BLaER1 (cell line): ENCODE results near the gene FBXL4.

Experiments used
- H3K27ac ChIP-seq: shearing (Covaris generic); formaldehyde crosslinking; 2 replicates; pipeline ENCODE4 v1.8.1; 2022
- H3K27me3 ChIP-seq: shearing (Covaris generic); formaldehyde crosslinking; 2 replicates; pipeline ENCODE4 v1.8.1; 2022
- H3K36me3 ChIP-seq: shearing (Covaris generic); formaldehyde crosslinking; 2 replicates; pipeline ENCODE4 v1.8.1; 2022
- H3K4me1 ChIP-seq: shearing (Covaris generic); formaldehyde crosslinking; 2 replicates; pipeline ENCODE4 v1.8.1; 2022
- H3K4me2 ChIP-seq: shearing (Covaris generic); formaldehyde crosslinking; 2 replicates; pipeline ENCODE4 v1.8.1; 2022
- H3K4me3 ChIP-seq: shearing (Covaris generic); formaldehyde crosslinking; 2 replicates; pipeline ENCODE4 v1.8.1; 2022
- H3K9ac ChIP-seq: shearing (Covaris generic); formaldehyde crosslinking; 2 replicates; pipeline ENCODE4 v1.8.1; 2022
- H3K9me3 ChIP-seq: shearing (Covaris generic); formaldehyde crosslinking; 2 replicates; pipeline ENCODE4 v1.8.1; 2022
- H4K20me1 ChIP-seq: shearing (Covaris generic); formaldehyde crosslinking; 2 replicates; pipeline ENCODE4 v1.8.1; 2022
- Cebpa-rat ChIP-seq: shearing (Covaris generic); IDR thresholded peaks from 2 replicates; pipeline ENCODE4 v1.8.1; 2022

The FBXL4 gene

GRCh38 chr6:98842342-98843180, 105.2 kb downstream of the FBXL4 start:
- Histone ChIP-seq H3K36me3 (no peaks in the 10 kb centered on the region), H3K4me3 (no peak overlapping the region), H3K9ac (no peak overlapping the region), H3K27ac (no peak overlapping the region), H3K4me1 (peaks cover 9% of the 10 kb centered on the region; the same call in 1 of the 2 replicates), H3K4me2 (no peak overlapping the region), H4K20me1 (peaks cover 100% of the 10 kb centered on the region), H3K9me3 (no peaks in the 10 kb centered on the region; the same call in 1 of the 2 replicates), H3K27me3 (peaks cover 100% of the 10 kb centered on the region)
- no peak for TF ChIP-seq Cebpa-rat

- Histone ChIP-seq H3K9ac (no peak overlapping the region), H3K9me3 (no peaks in the 10 kb centered on the region; the same call in 1 of the 2 replicates), H3K36me3 (no peaks in the 10 kb centered on the region), H3K4me3 (no peak overlapping the region), H3K27ac (no peak overlapping the region), H4K20me1 (peaks cover 100% of the 10 kb centered on the region), H3K4me1 (peaks cover 9% of the 10 kb centered on the region; the same call in 1 of the 2 replicates), H3K27me3 (peaks cover 100% of the 10 kb centered on the region), H3K4me2 (no peak overlapping the region)
- TF ChIP-seq Cebpa-rat: no peak
Measured at GRCh38 chr6:98841621-98842341, 106.0 kb downstream of the FBXL4 start.

DNA sequence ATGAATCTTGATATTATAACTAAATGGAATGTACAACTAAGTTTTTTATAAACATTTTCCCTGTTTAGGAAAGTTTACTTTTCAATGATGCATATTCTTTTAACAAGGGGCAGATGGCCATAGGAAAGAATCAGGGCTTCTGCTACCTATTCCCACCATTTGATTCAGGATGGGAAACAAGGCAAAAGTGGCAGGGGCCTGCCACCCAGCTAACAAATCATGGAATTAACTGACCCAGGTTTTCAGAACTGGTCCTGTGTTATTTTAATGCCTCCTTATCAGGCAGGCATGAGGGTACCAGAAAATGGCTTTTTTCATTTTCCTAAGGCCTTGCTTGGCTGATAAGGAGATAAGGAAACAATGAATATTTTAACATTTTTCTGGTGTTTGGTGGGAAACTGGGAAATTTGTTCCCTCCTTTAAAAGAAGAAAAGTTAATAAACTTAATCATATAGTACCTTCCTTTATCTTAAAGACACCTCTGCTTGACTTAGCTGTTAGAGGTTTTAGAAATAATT, 106.7 kb downstream of the FBXL4 start:
- Histone ChIP-seq H3K4me2 (no peak overlapping the region), H3K9me3 (no peaks in the 10 kb centered on the region; the same call in 1 of the 2 replicates), H3K9ac (no peak overlapping the region), H3K27me3 (peaks cover 100% of the 10 kb centered on the region), H3K36me3 (no peaks in the 10 kb centered on the region), H3K4me1 (peaks cover 9% of the 10 kb centered on the region; the same call in 1 of the 2 replicates), H4K20me1 (peaks cover 100% of the 10 kb centered on the region), H3K27ac (no peak overlapping the region), H3K4me3 (no peak overlapping the region)
- no peak for TF ChIP-seq Cebpa-rat

DNA sequence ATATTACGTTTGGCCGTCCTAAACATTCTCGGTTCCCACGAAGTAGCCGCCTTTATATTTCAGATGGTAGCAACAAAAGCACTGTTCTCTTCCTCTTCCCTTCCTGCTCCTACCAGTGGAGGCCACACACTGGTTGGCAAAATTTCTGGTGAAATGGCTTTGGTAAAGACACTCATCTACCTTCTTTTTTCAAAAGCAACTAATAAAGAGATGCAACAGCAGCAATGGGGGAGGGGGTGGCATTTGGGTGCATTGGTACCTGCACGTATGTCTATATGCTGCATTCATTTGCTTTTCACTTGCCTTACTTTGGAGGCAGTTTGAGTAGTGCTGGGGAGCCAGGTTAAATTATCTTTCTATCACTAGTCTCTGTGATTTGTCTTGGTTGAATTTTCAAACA, 107.4 kb downstream of the FBXL4 start:
- H3K27me3 ChIP-seq: peaks cover 100% of the 10 kb centered on the region
- H4K20me1 ChIP-seq: peaks cover 100% of the 10 kb centered on the region
- H3K4me2 ChIP-seq: no peak overlapping the region

DNA sequence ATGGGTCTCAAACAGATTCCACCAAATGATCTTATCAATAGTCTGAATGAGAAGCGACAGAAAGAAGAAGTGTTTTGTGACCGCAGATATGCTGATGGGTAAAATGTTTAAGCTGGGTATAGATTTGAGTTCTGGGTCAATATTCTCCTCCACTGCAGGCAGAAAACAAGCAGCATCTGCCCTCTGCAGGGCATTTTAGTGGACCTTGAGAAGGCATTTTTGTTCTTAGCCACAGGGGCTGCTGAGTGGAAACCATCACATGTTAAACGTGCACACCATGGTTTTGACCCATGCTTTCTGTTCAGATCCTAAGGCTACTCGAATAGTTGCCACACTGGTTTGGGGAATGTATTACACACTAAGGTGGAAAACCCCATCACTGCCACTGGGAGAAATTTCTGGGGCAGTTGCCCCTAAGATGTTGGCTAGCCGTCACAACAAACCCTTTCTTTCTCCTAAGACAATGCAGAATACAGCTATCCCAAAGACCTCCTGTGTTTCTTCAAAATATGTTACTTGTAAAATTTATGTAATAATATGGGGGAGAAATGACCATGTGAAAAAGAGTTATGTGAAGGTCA, 107.9 kb downstream of the FBXL4 start:
- H3K4me2 ChIP-seq: no peak overlapping the region
- no peak overlapping the region for H3K9ac ChIP-seq
- H4K20me1 ChIP-seq: peaks cover 99% of the 10 kb centered on the region
- peaks cover 7% of the 10 kb centered on the region; the same call in 1 of the 2 replicates for H3K4me1 ChIP-seq
- no peaks in the 10 kb centered on the region for H3K36me3 ChIP-seq
- H3K27me3 ChIP-seq: peaks cover 100% of the 10 kb centered on the region
- TF ChIP-seq Cebpa-rat: no peak
- no peaks in the 10 kb centered on the region; the same call in 1 of the 2 replicates for H3K9me3 ChIP-seq
- no peak overlapping the region for H3K27ac ChIP-seq
- H3K4me3 ChIP-seq: no peak overlapping the region

More for the DNA sequence above, 107.4 kb downstream of the FBXL4 start:
- Histone ChIP-seq H3K36me3 (no peaks in the 10 kb centered on the region), H3K4me3 (no peak overlapping the region), H3K9me3 (no peaks in the 10 kb centered on the region; the same call in 1 of the 2 replicates), H3K27ac (no peak overlapping the region), H3K9ac (no peak overlapping the region), H3K4me1 (peaks cover 6% of the 10 kb centered on the region; the same call in 1 of the 2 replicates)
- no peak for TF ChIP-seq Cebpa-rat

- H3K36me3 ChIP-seq: no peaks in the 10 kb centered on the region
- no peaks in the 10 kb centered on the region; the same call in 1 of the 2 replicates for H3K9me3 ChIP-seq
- H3K4me2 ChIP-seq: no peak overlapping the region
- no peak overlapping the region for H3K9ac ChIP-seq
- H3K27me3 ChIP-seq: peaks cover 100% of the 10 kb centered on the region
- no peak overlapping the region for H3K27ac ChIP-seq
- H3K4me3 ChIP-seq: no peak overlapping the region
- peaks cover 5% of the 10 kb centered on the region for H3K4me1 ChIP-seq
- no peak for TF ChIP-seq Cebpa-rat
- H4K20me1 ChIP-seq: peaks cover 92% of the 10 kb centered on the region
Measured at GRCh38 chr6:98838975-98839374, 108.8 kb downstream of the FBXL4 start.

- Histone ChIP-seq H3K4me1 (peaks cover 15% of the 10 kb centered on the region), H3K9me3 (no peaks in the 10 kb centered on the region), H3K36me3 (no peaks in the 10 kb centered on the region), H4K20me1 (peaks cover 92% of the 10 kb centered on the region), H3K27ac (no peak overlapping the region), H3K4me3 (no peak overlapping the region), H3K9ac (no peak overlapping the region), H3K4me2 (no peak overlapping the region), H3K27me3 (peaks cover 100% of the 10 kb centered on the region)
- TF ChIP-seq Cebpa-rat: no peak
Measured at GRCh38 chr6:98838032-98838431, 109.7 kb downstream of the FBXL4 start.

GRCh38 chr6:98836962-98837944, 110.5 kb downstream of the FBXL4 start:
- H3K9ac ChIP-seq: no peak overlapping the region
- no peak overlapping the region for H3K27ac ChIP-seq
- H3K4me1 ChIP-seq: peaks cover 17% of the 10 kb centered on the region
- H3K27me3 ChIP-seq: peaks cover 100% of the 10 kb centered on the region
- no peaks in the 10 kb centered on the region for H3K36me3 ChIP-seq
- no peak overlapping the region for H3K4me2 ChIP-seq
- peaks cover 4% of the 10 kb centered on the region; the same call in 1 of the 2 replicates for H3K9me3 ChIP-seq
- peaks cover 92% of the 10 kb centered on the region for H4K20me1 ChIP-seq
- TF ChIP-seq Cebpa-rat: no peak
- H3K4me3 ChIP-seq: no peak overlapping the region
